IMR-90 (cell line): ENCODE data around the gene OSTM1. TPM values are rescaled to one million over a fixed set of nuclear protein-coding genes. Genes with fewer than 3 reads are reported as not detected.

Source experiments
- ATAC-seq: fragments of 200-7000 bp; cut with Tn5 transposase; 2 replicates; pipeline ENCODE4 v1.9.1; 2020; ENCODE audit warnings: low read depth, mild to moderate bottlenecking, moderate library complexity
- BruUV-seq: library from RNA; stranded (reverse); fragments of 400-500 nt; replicated peaks from 2 replicates; lab custom pipeline; 2021; lab: Mats Ljungman, UMichigan
- CTCF ChIA-PET: fragments of 300-600 bp; formaldehyde crosslinking; extraction: SDS; loops from one replicate; lab custom pipeline; 2021; ENCODE audit warnings: antibody characterized with exemption; lab: Yijun Ruan, JAX
- POLR2A ChIA-PET: fragments of 300-600 bp; sonication (Branson Sonifier 250); formaldehyde crosslinking; loops from one replicate; lab custom pipeline; 2022; ENCODE audit warnings: antibody characterized with exemption; ENCODE audit not compliant: unreplicated experiment; lab: Charles Lee
- DNase-seq: peaks from one replicate; pipeline ENCODE4 v3.0.0; 2013
- H2AFZ ChIP-seq: replicated peaks from 2 replicates; pipeline ENCODE3; 2013; ENCODE audit warnings: low read length, mild to moderate bottlenecking; ENCODE audit not compliant: poor library complexity
- H2AK5ac ChIP-seq: 2 replicates; pipeline ENCODE4 v1.6.1; 2013; ENCODE audit warnings: low read depth, low read length, inconsistent platforms
- H2AK9ac ChIP-seq: replicated peaks from 2 replicates; pipeline ENCODE3; 2013; ENCODE audit warnings: mild to moderate bottlenecking, low read depth, low read length, moderate library complexity; ENCODE audit not compliant: poor library complexity
- H2BK120ac ChIP-seq: 2 replicates; pipeline ENCODE4 v1.6.1; 2013; ENCODE audit warnings: low read depth, low read length, inconsistent platforms
- H2BK15ac ChIP-seq: 3 replicates; pipeline ENCODE4 v1.6.1; 2013; ENCODE audit warnings: low read depth, low read length, inconsistent platforms
- H2BK20ac ChIP-seq: 2 replicates; pipeline ENCODE4 v1.6.1; 2013; ENCODE audit warnings: low read depth, mild to moderate bottlenecking, inconsistent platforms, low read length, moderate library complexity
- H2BK5ac ChIP-seq: 2 replicates; pipeline ENCODE4 v1.6.1; 2013; ENCODE audit warnings: mild to moderate bottlenecking, low read depth, low read length, inconsistent platforms; ENCODE audit not compliant: poor library complexity, severe bottlenecking
- H3K14ac ChIP-seq: replicated peaks from 2 replicates; pipeline ENCODE4 v1.6.1; 2013; ENCODE audit warnings: low read depth, low read length, inconsistent platforms
- H3K18ac ChIP-seq: 2 replicates; pipeline ENCODE4 v1.6.1; 2013; ENCODE audit warnings: low read depth, low read length, control low read depth
- H3K23ac ChIP-seq: 2 replicates; pipeline ENCODE4 v1.6.1; 2013; ENCODE audit warnings: low read depth, low read length, inconsistent platforms
- H3K27ac ChIP-seq: 2 replicates; pipeline ENCODE4 v1.5.1; 2013; ENCODE audit warnings: mild to moderate bottlenecking, control low read depth, low read length; ENCODE audit not compliant: insufficient read depth
- H3K27me3 ChIP-seq: 2 replicates; pipeline ENCODE4 v1.6.1; 2013; ENCODE audit warnings: low read length; ENCODE audit not compliant: control insufficient read depth, insufficient read depth
- H3K36me3 ChIP-seq: 2 replicates; pipeline ENCODE4 v1.6.1; 2013; ENCODE audit warnings: low read length, mixed read lengths; ENCODE audit not compliant: control insufficient read depth, insufficient read depth
- H3K4ac ChIP-seq: 2 replicates; pipeline ENCODE4 v1.6.1; 2013; ENCODE audit warnings: low read depth, low read length, inconsistent platforms
- H3K4me1 ChIP-seq: 2 replicates; pipeline ENCODE4 v1.6.1; 2013; ENCODE audit warnings: low read length, mixed read lengths; ENCODE audit not compliant: control insufficient read depth, insufficient read depth
- H3K4me2 ChIP-seq: 2 replicates; pipeline ENCODE4 v1.6.1; 2013; ENCODE audit warnings: low read depth, mild to moderate bottlenecking, control low read depth, low read length, moderate library complexity
- H3K4me3 ChIP-seq: 2 replicates; pipeline ENCODE4 v1.5.1; 2013; ENCODE audit warnings: low read depth, mild to moderate bottlenecking, control low read depth, low read length, moderate library complexity; ENCODE audit not compliant: insufficient read depth
- H3K56ac ChIP-seq: 2 replicates; pipeline ENCODE4 v1.6.1; 2013; ENCODE audit warnings: low read length, inconsistent platforms; ENCODE audit not compliant: insufficient read depth; ENCODE audit errors: extremely low read depth
- H3K79me1 ChIP-seq, 2 experiments: 2 replicates each; pipeline ENCODE4 v1.6.1; 2013; ENCODE audit warnings: low read length in 2 of 2, inconsistent platforms in 1 of 2, low read depth in 1 of 2
- H3K9ac ChIP-seq: 2 replicates; pipeline ENCODE4 v1.6.1; 2013; ENCODE audit warnings: low read depth, low read length, control low read depth
- H3K9me1 ChIP-seq: 2 replicates; pipeline ENCODE4 v1.6.1; 2013; ENCODE audit warnings: low read length, inconsistent platforms; ENCODE audit not compliant: insufficient read depth
- H3K9me3 ChIP-seq: 2 replicates; pipeline ENCODE4 v1.6.1; 2013; ENCODE audit warnings: low read length; ENCODE audit not compliant: control insufficient read depth, insufficient read depth
- H4K20me1 ChIP-seq: 2 replicates; pipeline ENCODE4 v1.6.1; 2013; ENCODE audit warnings: low read length, inconsistent platforms; ENCODE audit not compliant: insufficient read depth
- H4K5ac ChIP-seq: 2 replicates; pipeline ENCODE4 v1.6.1; 2013; ENCODE audit warnings: mild to moderate bottlenecking, low read depth, low read length, control low read depth
- H4K8ac ChIP-seq, 2 experiments: 2 replicates each; pipeline ENCODE4 v1.6.1; 2013; ENCODE audit warnings: low read depth in 2 of 2, low read length in 2 of 2, control low read depth in 1 of 2, inconsistent platforms in 1 of 2
- H4K91ac ChIP-seq: 2 replicates; pipeline ENCODE4 v1.6.1; 2013; ENCODE audit warnings: low read depth, low read length, inconsistent platforms; ENCODE audit not compliant: insufficient read depth
- BHLHE40 ChIP-seq: fragments of 150-350 bp; IDR thresholded peaks from 2 replicates; pipeline ENCODE4 v1.6.1; 2016; ENCODE audit warnings: mild to moderate bottlenecking, low read depth, low read length
- FOS ChIP-seq: fragments of 150-350 bp; IDR thresholded peaks from 2 replicates; pipeline ENCODE4 v1.6.1; 2016; ENCODE audit warnings: low read depth, low read length
- NFE2L2 ChIP-seq: fragments of 150-350 bp; IDR thresholded peaks from 2 replicates; pipeline ENCODE4 v1.6.1; 2016; ENCODE audit warnings: low read depth, mild to moderate bottlenecking, low read length
- POLR2A ChIP-seq: IDR thresholded peaks from 2 replicates; pipeline ENCODE4 v1.6.1; 2012; ENCODE audit warnings: mild to moderate bottlenecking, low read depth, low read length
- RCOR1 ChIP-seq: IDR thresholded peaks from 2 replicates; pipeline ENCODE4 v1.6.1; 2012; ENCODE audit warnings: mild to moderate bottlenecking, low read length, improper control_type of control experiment; ENCODE audit not compliant: insufficient replicate concordance
- RFX5 ChIP-seq: IDR thresholded peaks from 2 replicates; pipeline ENCODE4 v1.8.0; 2012; ENCODE audit warnings: low read depth, mild to moderate bottlenecking, low read length, moderate library complexity
- SMC3 ChIP-seq: fragments of 150-350 bp; IDR thresholded peaks from 2 replicates; pipeline ENCODE4 v1.6.1; 2016; ENCODE audit warnings: low read depth, mild to moderate bottlenecking, antibody characterized with exemption, low read length, moderate library complexity
- USF2 ChIP-seq: fragments of 150-350 bp; IDR thresholded peaks from 2 replicates; pipeline ENCODE4 v1.6.1; 2017; ENCODE audit warnings: mild to moderate bottlenecking, antibody characterized with exemption, low read length, low read depth
- WGBS, 2 experiments: methylation state at CpG; one replicate each; pipeline versions ENCODE4 v1.1.5 to v1.1.7; 2013; ENCODE audit warnings: missing lambda C conversion rate in 2 of 2; ENCODE audit not compliant: insufficient read length in 1 of 2; ENCODE audit errors: extremely low coverage in 2 of 2; 5-methylcytosine and 5-hydroxymethylcytosine counted together
- dilution Hi-C: fragments of 300-500 bp; cut with HindIII; formaldehyde crosslinking; loops from one replicate; pipeline ENCODE4 v1.14.3; 2018; ENCODE audit warnings: low sequenced_read_pairs; ENCODE audit not compliant: unreplicated experiment
- in situ Hi-C: fragments of 300-500 bp; cut with MboI; formaldehyde crosslinking; loops from 3 replicates; pipeline ENCODE4 v1.14.3; 2019; ENCODE audit warnings: low sequenced_read_pairs, inconsistent platforms, mixed read lengths
- intact Hi-C: fragments of 100-400 bp; cut with micrococcal nuclease; formaldehyde crosslinking; loops from 2 replicates; pipeline ENCODE4 v1.10.0; 2022
- polyA plus RNA-seq, 3 experiments: library from polyadenylated mRNA; depleted of rRNA; stranded (reverse); fragments of >200 nt; gene quantifications; 2 replicates each; pipeline ENCODE4 v1.2.3, GENCODE V29; 2012; ENCODE audit warnings: low replicate concordance in 1 of 3
- total RNA-seq: library from RNA; depleted of rRNA; stranded (reverse); fragments of >200 nt; gene quantifications from 2 replicates; pipeline ENCODE4 v1.2.3, GENCODE V29; 2012

Gene OSTM1
- total and polyA plus RNA-seq, 2 of the 4 experiments (the other 2 are of a cell fraction): 8.0 to 24.7 TPM

- Histone ChIP-seq H3K79me1 (no peaks in the 10 kb centered on the region), H3K36me3 (peaks cover 14% of the 10 kb centered on the region; the same call in 1 of the 2 replicates), H4K5ac (no peak overlapping the region), H2AFZ (no peak overlapping the region), H2BK15ac (no peak overlapping the region), H2BK5ac (no peak overlapping the region), H3K4me2 (no peak overlapping the region), H2BK20ac (no peak overlapping the region), H3K27ac (no peak overlapping the region), H3K4me1 (no peaks in the 10 kb centered on the region), H2BK120ac (no peak overlapping the region), H3K23ac (no peak overlapping the region), H4K20me1 (no peaks in the 10 kb centered on the region), H3K9me3 (no peaks in the 10 kb centered on the region), H3K4me3 (no peak overlapping the region), H3K56ac (no peak overlapping the region), H2AK5ac (no peak overlapping the region), H3K4ac (no peak overlapping the region), H3K27me3 (no peaks in the 10 kb centered on the region), H4K8ac (no peak overlapping the region), H3K14ac (no peak overlapping the region), H2AK9ac (no peak overlapping the region), H3K18ac (no peak overlapping the region), H3K9me1 (peaks cover 3% of the 10 kb centered on the region; the same call in 1 of the 2 replicates), H4K91ac (no peak overlapping the region), H3K9ac (no peak overlapping the region)
- no peak for TF ChIP-seq SMC3
- TF ChIP-seq FOS: no peak
- TF ChIP-seq BHLHE40: no peak
- no peak for TF ChIP-seq RCOR1
- no peak for TF ChIP-seq NFE2L2
- TF ChIP-seq USF2: no peak
- TF ChIP-seq RFX5: no peak
- no peak for TF ChIP-seq POLR2A
- ChIA-PET CTCF (interaction anchor here (0.6 kb wide), 1 partner anchor 30 kb away, joined by 3 read pairs; no protein-coding TSS in a partner anchor), POLR2A (no interaction called here)
- WGBS, 2 experiments: no CpG with 5 or more reads among the region's 4 CpGs
- DNase-seq: no peak
- no TSS peak for BruUV-seq
- dilution Hi-C loops: no loop called here
- intact Hi-C loops: no loop called here
- in situ Hi-C loops: no loop called here
- no peak for ATAC-seq
These were observed 37.7 kb downstream of the OSTM1 start for GRCh38 chr6:108036884-108037283.
